GM18519 (cell line): ENCODE measurements around the gene GHRHR.
A peak's percentile ranks its signal among the peaks of the same experiment; 100 is the strongest.

Source experiments
- ATAC-seq: cut with Tn5 transposase; IDR thresholded peaks from one replicate; pipeline ENCODE4 v1.9.1; 2021; ENCODE audit warnings: mild to moderate bottlenecking, moderate library complexity; ENCODE audit not compliant: unreplicated experiment, low FRiP score

GHRHR gene

GRCh38 chr7:30927559-30927958, 36.2 kb upstream of the GHRHR start:
- ATAC-seq, result no peak

GRCh38 chr7:30928254-30928872, 35.4 kb upstream of the GHRHR start:
- no peak for ATAC-seq

- no peak for ATAC-seq
Observed at GRCh38 chr7:30929686-30930085, 34.1 kb upstream of the GHRHR start.

- no peak for ATAC-seq
Observed at GRCh38 chr7:30930621-30931020, 33.1 kb upstream of the GHRHR start.

GRCh38 chr7:30931161-30931928, 32.4 kb upstream of the GHRHR start:
- no peak for ATAC-seq

- no peak for ATAC-seq
Observed at GRCh38 chr7:30931929-30932540, 31.7 kb upstream of the GHRHR start.

- no peak for ATAC-seq
Observed at GRCh38 chr7:30932562-30932961, 31.2 kb upstream of the GHRHR start.

- no peak for ATAC-seq
Observed at GRCh38 chr7:30933124-30933974, 30.4 kb upstream of the GHRHR start.

GRCh38 chr7:30934225-30934624, 29.5 kb upstream of the GHRHR start:
- no peak for ATAC-seq

- ATAC-seq, result no peak
Observed at GRCh38 chr7:30934732-30935568, 28.8 kb upstream of the GHRHR start.

GRCh38 chr7:30935569-30935877, 28.2 kb upstream of the GHRHR start:
- ATAC-seq, result no peak

- ATAC-seq, result no peak
Observed at GRCh38 chr7:30936650-30937245, 27.0 kb upstream of the GHRHR start.

GRCh38 chr7:30937416-30937815, 26.3 kb upstream of the GHRHR start:
- ATAC-seq, result no peak

- peak; percentile 71 for ATAC-seq
Observed at GRCh38 chr7:30938435-30939316, 25.1 kb upstream of the GHRHR start.

- no peak for ATAC-seq
Observed at GRCh38 chr7:30941582-30942323, 22.0 kb upstream of the GHRHR start.

- no peak for ATAC-seq
Observed at GRCh38 chr7:30950197-30950596, 13.6 kb upstream of the GHRHR start.

- ATAC-seq, result no peak
Observed at GRCh38 chr7:30954914-30955313, 8.8 kb upstream of the GHRHR start.

- no peak for ATAC-seq
Observed at GRCh38 chr7:30956704-30957103, 7.0 kb upstream of the GHRHR start.
